KMS-11 (cell line): ENCODE data around the gene ABHD8.

Experiments used
- H2AFZ ChIP-seq: fragments of 200-600 bp; sonication (generic); 2 replicates; pipeline ENCODE4 v1.6.1; 2016; ENCODE audit warnings: antibody characterized with exemption, mixed run types, low read depth
- H3K27ac ChIP-seq: fragments of 200-600 bp; sonication (generic); 2 replicates; pipeline ENCODE4 v1.6.1; 2016; ENCODE audit warnings: mild to moderate bottlenecking, mixed run types
- H3K27me3 ChIP-seq: fragments of 200-600 bp; sonication (generic); 2 replicates; pipeline ENCODE4 v1.6.1; 2017; ENCODE audit warnings: mild to moderate bottlenecking, low read depth, mixed run types, moderate library complexity; ENCODE audit not compliant: insufficient read depth
- H3K36me3 ChIP-seq: fragments of 200-600 bp; sonication (generic); 2 replicates; pipeline ENCODE4 v1.6.1; 2017; ENCODE audit warnings: mild to moderate bottlenecking, mixed run types; ENCODE audit not compliant: insufficient read depth
- H3K4me1 ChIP-seq: fragments of 200-600 bp; sonication (generic); 2 replicates; pipeline ENCODE4 v1.6.1; 2016; ENCODE audit warnings: mild to moderate bottlenecking, low read depth, mixed run types; ENCODE audit not compliant: poor library complexity, severe bottlenecking
- H3K4me2 ChIP-seq: fragments of 200-600 bp; sonication (generic); 2 replicates; pipeline ENCODE4 v1.7.0; 2016; ENCODE audit warnings: mild to moderate bottlenecking, mixed run types
- H3K4me3 ChIP-seq: fragments of 200-600 bp; sonication (generic); IDR thresholded peaks from 2 replicates; pipeline ENCODE4 v1.6.1; 2017; ENCODE audit warnings: low read depth, low read length, mixed read lengths; ENCODE audit not compliant: insufficient read depth
- H3K79me2 ChIP-seq: fragments of 200-600 bp; sonication (generic); 2 replicates; pipeline ENCODE4 v1.6.1; 2016; ENCODE audit warnings: low read depth, mixed run types; ENCODE audit not compliant: insufficient read depth
- H3K9ac ChIP-seq: fragments of 200-600 bp; sonication (generic); 2 replicates; pipeline ENCODE4 v1.6.1; 2016; ENCODE audit warnings: mild to moderate bottlenecking, mixed run types
- H4K20me1 ChIP-seq: fragments of 200-600 bp; sonication (generic); 2 replicates; pipeline ENCODE4 v1.6.1; 2016; ENCODE audit warnings: mild to moderate bottlenecking, mixed run types; ENCODE audit not compliant: insufficient read depth
- TF ChIP-seq, protein P1 (sequence below): fragments of 200-600 bp; sonication (generic); conservative IDR thresholded peaks from 2 replicates; pipeline ENCODE4 v1.6.1; 2017; ENCODE audit warnings: low read depth, mild to moderate bottlenecking, antibody characterized with exemption, low read length, moderate library complexity, mixed read lengths

The ABHD8 gene

DNA sequence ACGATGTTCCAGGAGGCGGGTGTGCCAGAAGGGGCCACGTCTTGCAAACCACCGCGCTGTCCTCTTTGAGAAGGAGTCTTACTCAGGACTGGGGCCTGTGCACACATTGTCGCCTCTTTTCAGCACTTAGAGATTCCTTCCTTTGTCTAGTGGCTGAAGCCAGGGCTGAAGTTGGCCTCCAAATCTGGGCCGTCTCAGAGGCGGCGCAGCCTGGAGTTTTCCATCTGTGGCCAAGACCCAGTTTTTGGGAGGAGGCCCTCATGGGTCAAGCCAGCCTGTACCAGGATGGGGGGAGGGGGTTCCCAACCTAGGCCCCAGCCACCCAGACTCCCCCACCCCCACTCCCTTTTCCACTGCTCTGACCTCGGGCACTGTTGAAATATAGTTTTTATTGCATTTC is 19.6 kb upstream of the ABHD8 start:
- no peak overlapping the region for H3K4me3 ChIP-seq
- H3K4me1 ChIP-seq = no peaks in the 10 kb centered on the region
- no peak overlapping the region for H3K9ac ChIP-seq
- no peaks in the 10 kb centered on the region for H3K27me3 ChIP-seq
- H4K20me1 ChIP-seq = no peaks in the 10 kb centered on the region
- H3K27ac ChIP-seq = no peak overlapping the region
- H3K4me2 ChIP-seq = no peak overlapping the region
- H2AFZ ChIP-seq = no peak overlapping the region
- TF ChIP-seq, protein P1, sequence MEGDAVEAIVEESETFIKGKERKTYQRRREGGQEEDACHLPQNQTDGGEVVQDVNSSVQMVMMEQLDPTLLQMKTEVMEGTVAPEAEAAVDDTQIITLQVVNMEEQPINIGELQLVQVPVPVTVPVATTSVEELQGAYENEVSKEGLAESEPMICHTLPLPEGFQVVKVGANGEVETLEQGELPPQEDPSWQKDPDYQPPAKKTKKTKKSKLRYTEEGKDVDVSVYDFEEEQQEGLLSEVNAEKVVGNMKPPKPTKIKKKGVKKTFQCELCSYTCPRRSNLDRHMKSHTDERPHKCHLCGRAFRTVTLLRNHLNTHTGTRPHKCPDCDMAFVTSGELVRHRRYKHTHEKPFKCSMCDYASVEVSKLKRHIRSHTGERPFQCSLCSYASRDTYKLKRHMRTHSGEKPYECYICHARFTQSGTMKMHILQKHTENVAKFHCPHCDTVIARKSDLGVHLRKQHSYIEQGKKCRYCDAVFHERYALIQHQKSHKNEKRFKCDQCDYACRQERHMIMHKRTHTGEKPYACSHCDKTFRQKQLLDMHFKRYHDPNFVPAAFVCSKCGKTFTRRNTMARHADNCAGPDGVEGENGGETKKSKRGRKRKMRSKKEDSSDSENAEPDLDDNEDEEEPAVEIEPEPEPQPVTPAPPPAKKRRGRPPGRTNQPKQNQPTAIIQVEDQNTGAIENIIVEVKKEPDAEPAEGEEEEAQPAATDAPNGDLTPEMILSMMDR = no peak
- H3K36me3 ChIP-seq = no peaks in the 10 kb centered on the region
- no peaks in the 10 kb centered on the region for H3K79me2 ChIP-seq

DNA sequence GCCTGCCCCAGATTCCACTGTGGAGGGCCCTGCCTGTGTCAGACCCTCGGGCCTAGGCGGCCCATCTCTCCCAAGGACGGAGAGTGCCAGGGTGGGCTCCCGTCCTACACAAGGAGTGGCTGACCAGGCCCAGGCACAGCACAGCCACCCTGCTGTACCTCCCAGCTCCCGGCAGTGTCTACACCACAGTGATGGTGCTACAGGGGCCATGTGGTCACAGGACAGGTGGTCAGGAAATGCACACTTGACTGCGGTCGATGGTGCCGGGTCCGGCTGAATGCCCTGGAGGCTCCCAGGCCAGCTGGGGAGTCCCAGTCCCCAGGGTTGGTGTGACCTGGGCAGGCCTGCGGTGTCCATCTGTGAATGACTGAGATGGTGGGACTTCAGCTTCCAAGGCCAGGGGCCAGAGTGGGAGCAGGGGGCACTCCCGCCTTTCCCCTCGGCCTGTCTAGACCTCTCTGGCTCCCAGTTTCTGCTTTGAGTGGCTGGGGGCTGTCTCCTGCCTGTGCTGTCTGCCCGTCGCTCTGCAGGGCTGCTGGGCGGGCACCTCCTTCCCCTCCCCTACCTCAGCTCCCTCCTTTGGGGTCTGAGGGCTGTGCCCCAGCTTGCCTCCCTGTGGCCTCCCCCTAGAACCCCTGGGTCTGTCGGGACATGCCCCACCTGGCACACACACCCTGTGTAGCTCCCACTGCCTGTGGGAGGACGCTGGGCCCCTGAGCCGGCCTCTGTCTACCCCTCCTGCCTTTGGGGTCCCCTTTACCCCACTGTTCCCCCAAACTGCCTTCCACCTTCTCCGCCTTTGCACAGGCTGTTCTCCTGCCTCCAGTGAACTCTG is 18.6 kb upstream of the ABHD8 start:
- H3K4me3 ChIP-seq = no peak overlapping the region
- no peak overlapping the region for H2AFZ ChIP-seq
- H3K36me3 ChIP-seq = no peaks in the 10 kb centered on the region
- H3K27ac ChIP-seq = no peak overlapping the region
- H3K79me2 ChIP-seq = no peaks in the 10 kb centered on the region
- H3K9ac ChIP-seq = no peak overlapping the region
- no peak overlapping the region for H3K4me2 ChIP-seq
- no peaks in the 10 kb centered on the region for H3K27me3 ChIP-seq
- no peaks in the 10 kb centered on the region for H3K4me1 ChIP-seq
- H4K20me1 ChIP-seq = no peaks in the 10 kb centered on the region
- TF ChIP-seq, protein P1 = no peak

DNA sequence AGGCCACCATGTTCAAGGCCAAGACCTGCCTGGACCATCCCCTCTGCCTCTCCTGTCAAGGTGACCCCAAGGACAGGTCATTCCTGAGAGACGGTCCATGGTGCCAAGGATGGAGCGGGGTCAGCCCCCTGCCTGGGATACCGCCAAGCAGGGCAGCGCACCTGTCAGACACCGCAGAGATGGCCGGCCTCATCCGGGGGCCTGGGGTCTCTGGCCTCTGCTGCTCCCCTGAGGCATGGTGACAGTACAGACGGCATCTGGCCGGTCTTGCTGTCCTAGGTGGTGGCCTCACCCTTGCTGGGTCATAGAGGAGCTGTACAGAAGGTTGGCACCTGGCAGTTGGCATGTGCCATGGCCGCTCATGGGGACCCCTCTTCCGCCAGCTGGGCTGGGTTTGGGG is 17.2 kb upstream of the ABHD8 start:
- H3K4me3 ChIP-seq = no peak overlapping the region
- H3K9ac ChIP-seq = no peak overlapping the region
- H3K79me2 ChIP-seq = no peaks in the 10 kb centered on the region
- H3K27me3 ChIP-seq = no peaks in the 10 kb centered on the region
- TF ChIP-seq, protein P1 = no peak
- H3K4me2 ChIP-seq = no peak overlapping the region
- H3K27ac ChIP-seq = no peak overlapping the region
- no peaks in the 10 kb centered on the region for H3K4me1 ChIP-seq
- H2AFZ ChIP-seq = no peak overlapping the region
- H3K36me3 ChIP-seq = no peaks in the 10 kb centered on the region
- no peaks in the 10 kb centered on the region for H4K20me1 ChIP-seq

DNA sequence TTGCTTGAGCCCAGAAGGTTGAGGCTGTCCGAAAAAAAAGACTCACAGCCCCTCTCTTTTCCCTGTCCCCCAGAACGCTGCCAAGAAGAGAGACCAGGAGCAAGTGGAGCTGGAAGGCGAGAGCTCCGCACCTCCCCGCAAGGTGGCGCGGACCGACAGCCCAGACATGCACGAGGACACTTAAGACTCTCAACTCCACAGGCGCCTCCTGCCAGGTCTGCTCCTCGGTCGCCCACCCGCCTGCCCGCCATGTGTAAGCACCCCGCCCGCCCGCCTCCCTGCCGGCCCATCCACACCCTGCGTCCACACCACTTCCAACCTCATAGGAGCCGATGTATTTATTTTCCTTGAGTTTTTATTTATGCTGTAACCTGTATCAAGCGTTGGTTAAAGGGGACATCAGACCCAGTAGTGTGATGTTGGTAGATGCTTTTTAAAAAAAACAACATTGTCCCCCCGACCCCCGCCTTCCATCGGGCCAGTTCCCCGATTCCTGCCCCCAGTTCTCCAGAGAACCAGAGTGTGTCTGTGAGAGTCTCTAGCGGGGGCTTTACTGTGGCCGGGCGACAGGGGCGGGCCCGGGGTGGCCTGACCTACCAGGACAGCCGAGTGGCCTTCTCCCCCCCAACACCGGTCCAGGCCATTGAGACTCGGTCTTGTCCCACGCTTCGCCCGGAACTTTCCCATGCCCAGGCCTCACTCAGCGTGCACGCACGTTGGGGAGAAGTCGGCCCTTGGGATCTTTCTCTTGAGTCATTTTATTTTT is 16.4 kb upstream of the ABHD8 start:
- Histone ChIP-seq H3K4me3 (no peak overlapping the region), H3K4me2 (no peak overlapping the region), H3K9ac (no peak overlapping the region), H3K4me1 (no peaks in the 10 kb centered on the region), H3K27ac (no peak overlapping the region), H3K36me3 (no peaks in the 10 kb centered on the region), H3K79me2 (no peaks in the 10 kb centered on the region), H3K27me3 (no peaks in the 10 kb centered on the region), H4K20me1 (no peaks in the 10 kb centered on the region), H2AFZ (no peak overlapping the region)
- TF ChIP-seq, protein P1 = no peak
